HepG2 (cell line): ENCODE data around the gene LCN12. TPM values are rescaled to one million over a fixed set of nuclear protein-coding genes. Genes with fewer than 3 reads are reported as not detected.

Experiments
- ATAC-seq: fragments of 200-7000 bp; cut with Tn5 transposase; 3 replicates; pipeline ENCODE4 v1.9.1; 2020; ENCODE audit warnings: mild to moderate bottlenecking, moderate library complexity
- BruUV-seq: library from RNA; stranded (reverse); fragments of 400-500 nt; replicated peaks from 2 replicates; lab custom pipeline; 2021; lab: Mats Ljungman, UMichigan
- CTCF ChIA-PET: fragments of 300-600 bp; formaldehyde crosslinking; extraction: SDS; loops from one replicate; lab custom pipeline; 2021; ENCODE audit warnings: low total read pairs, inconsistent platforms, low intra/inter-chr PET ratio; lab: Yijun Ruan, JAX
- POLR2A ChIA-PET: fragments of 350-600 bp; sonication (Branson Sonifier 250); formaldehyde crosslinking; loops from one replicate; lab custom pipeline; 2020; ENCODE audit warnings: antibody characterized with exemption, inconsistent platforms; lab: Yijun Ruan, JAX
- DNase-seq: peaks from one replicate; pipeline ENCODE4 v3.0.0-alpha.2; 2015; ENCODE audit warnings: low spot score
- FAIRE-seq: peaks from 3 replicates; lab custom pipeline; 2011; peaks lifted over from hg19 to GRCh38; lab: Jason Lieb, UNC
- H2AFZ ChIP-seq: one replicate; pipeline ENCODE4 v1.6.1; 2011; ENCODE audit warnings: low read length, inconsistent platforms
- H3K27ac ChIP-seq: fragments of 300-600 bp; 3 replicates; pipeline ENCODE4 v1.8.0; 2011; ENCODE audit warnings: mixed run types, mild to moderate bottlenecking, mixed read lengths, low read length, inconsistent platforms; ENCODE audit not compliant: insufficient read depth; ENCODE audit errors: extremely low read length
- H3K27me3 ChIP-seq, 2 experiments: fragments of 200-600 bp in 1 of 2; 2 replicates in 1 of 2; 3 replicates in 1 of 2; pipeline versions ENCODE4 v1.6.0 to v1.8.0; 2011; ENCODE audit warnings: low read length in 2 of 2, mild to moderate bottlenecking in 2 of 2, moderate library complexity in 2 of 2, inconsistent platforms in 1 of 2; ENCODE audit not compliant: insufficient read depth in 2 of 2, control insufficient read depth in 1 of 2
- H3K36me3 ChIP-seq, 2 experiments: fragments of 200-600 bp in 1 of 2; replicated peaks in 1 of 2; 2 replicates in 1 of 2; 3 replicates in 1 of 2; pipeline versions ENCODE4 v1.5.1 to v1.8.0; 2011; ENCODE audit warnings: low read length in 2 of 2, inconsistent platforms in 1 of 2; ENCODE audit not compliant: insufficient read depth in 2 of 2, control insufficient read depth in 1 of 2
- H3K4me1 ChIP-seq: 2 replicates; pipeline ENCODE4 v1.5.1; 2012; ENCODE audit warnings: low read length, inconsistent platforms; ENCODE audit not compliant: insufficient read depth
- H3K4me2 ChIP-seq: 2 replicates; pipeline ENCODE4 v1.6.0; 2011; ENCODE audit warnings: low read depth, low read length, inconsistent platforms
- H3K4me3 ChIP-seq, 3 experiments: fragments of 200-600 bp in 1 of 3; sonication (generic), shearing (Covaris generic) in 1 of 3; replicated peaks in 1 of 3; 2 replicates each; pipeline ENCODE4 v1.5.1; 2011 to 2016; ENCODE audit warnings: low read length in 3 of 3, inconsistent platforms in 2 of 3, low read depth in 2 of 3, mild to moderate bottlenecking in 2 of 3, control low read depth in 1 of 3, mixed read lengths in 1 of 3; ENCODE audit not compliant: insufficient read depth in 1 of 3
- H3K79me2 ChIP-seq: one replicate; pipeline ENCODE4 v1.6.1; 2011; ENCODE audit warnings: low read length, inconsistent platforms; ENCODE audit not compliant: insufficient read depth
- H3K9ac ChIP-seq: 2 replicates; pipeline ENCODE4 v1.6.0; 2011; ENCODE audit warnings: mild to moderate bottlenecking, low read depth, low read length, inconsistent platforms; ENCODE audit not compliant: insufficient read depth
- H3K9me3 ChIP-seq: 2 replicates; pipeline ENCODE4 v1.5.1; 2012; ENCODE audit warnings: mild to moderate bottlenecking, low read length
- H4K20me1 ChIP-seq: 2 replicates; pipeline ENCODE4 v1.6.0; 2011; ENCODE audit warnings: inconsistent platforms, mild to moderate bottlenecking, low read length, moderate library complexity; ENCODE audit not compliant: insufficient read depth
- ARID2 ChIP-seq: sonication (generic); formaldehyde crosslinking; IDR thresholded peaks from 2 replicates; pipeline ENCODE4 v1.8.1; 2022; ENCODE audit warnings: mild to moderate bottlenecking, missing genetic modification reagents, borderline replicate concordance
- ATF1 ChIP-seq: IDR thresholded peaks from 2 replicates; pipeline ENCODE4 v1.6.1; 2016; ENCODE audit warnings: mild to moderate bottlenecking, control low read depth
- ATF7 ChIP-seq, 2 experiments: fragments of 450-650 bp in 1 of 2; sonication (generic) in 1 of 2; formaldehyde crosslinking in 1 of 2; IDR thresholded peaks; 2 replicates each; pipeline versions ENCODE4 v1.4.0 to v1.6.1; 2016 to 2020; ENCODE audit warnings: antibody characterized with exemption in 1 of 2, mild to moderate bottlenecking in 1 of 2, missing genetic modification reagents in 1 of 2
- HOXD1 ChIP-seq: sonication (generic); formaldehyde crosslinking; IDR thresholded peaks from 2 replicates; pipeline ENCODE4 v1.5.0; 2020; ENCODE audit warnings: missing genetic modification reagents
- KAT7 ChIP-seq: IDR thresholded peaks from 2 replicates; pipeline ENCODE4 v1.6.1; 2018; ENCODE audit warnings: borderline replicate concordance, missing compliant biosample characterization
- KLF13 ChIP-seq: sonication (generic); formaldehyde crosslinking; IDR thresholded peaks from 2 replicates; pipeline ENCODE4 v1.4.0; 2020; ENCODE audit warnings: mild to moderate bottlenecking, missing genetic modification reagents
- MED13 ChIP-seq: sonication (generic); formaldehyde crosslinking; IDR thresholded peaks from 2 replicates; pipeline ENCODE4 v1.5.0; 2020; ENCODE audit warnings: missing genetic modification reagents
- PHF8 ChIP-seq: sonication (generic); formaldehyde crosslinking; IDR thresholded peaks from 2 replicates; pipeline ENCODE4 v1.5.0; 2020; ENCODE audit warnings: missing genetic modification reagents
- RFXAP ChIP-seq: sonication (generic); formaldehyde crosslinking; IDR thresholded peaks from 2 replicates; pipeline ENCODE4 v1.4.0; 2020; ENCODE audit warnings: missing genetic modification reagents, borderline replicate concordance
- RXRA ChIP-seq: sonication (generic); formaldehyde crosslinking; IDR thresholded peaks from 2 replicates; pipeline ENCODE4 v1.5.1; 2020; ENCODE audit warnings: missing genetic modification reagents
- TRIM24 ChIP-seq: sonication (generic); formaldehyde crosslinking; IDR thresholded peaks from 2 replicates; pipeline ENCODE4 v1.8.0; 2022; ENCODE audit warnings: mild to moderate bottlenecking, missing genetic modification reagents
- ZEB1 ChIP-seq: IDR thresholded peaks from 2 replicates; pipeline ENCODE4 v1.6.1; 2012; ENCODE audit warnings: mild to moderate bottlenecking, low read depth, inconsistent platforms; ENCODE audit not compliant: insufficient replicate concordance
- ZFP36L1 ChIP-seq: sonication (generic); formaldehyde crosslinking; IDR thresholded peaks from 2 replicates; pipeline ENCODE4 v1.8.0; 2022; ENCODE audit warnings: mild to moderate bottlenecking, missing genetic modification reagents, moderate library complexity
- ZNF230 ChIP-seq: sonication (generic); formaldehyde crosslinking; IDR thresholded peaks from 2 replicates; pipeline ENCODE4 v1.4.0; 2020; ENCODE audit warnings: mild to moderate bottlenecking, missing genetic modification reagents
- ZNF543 ChIP-seq: sonication (generic); formaldehyde crosslinking; IDR thresholded peaks from 2 replicates; pipeline ENCODE4 v1.4.0; 2020; ENCODE audit warnings: mild to moderate bottlenecking, missing genetic modification reagents
- ZSCAN12 ChIP-seq: sonication (generic); formaldehyde crosslinking; IDR thresholded peaks from 2 replicates; pipeline ENCODE4 v1.9.0; 2021; ENCODE audit warnings: mild to moderate bottlenecking, missing genetic modification reagents
- WGBS: methylation state at CpG from one replicate; pipeline ENCODE4 v1.1.6; 2017; ENCODE audit warnings: low lambda C conversion rate; 5-methylcytosine and 5-hydroxymethylcytosine counted together
- in situ Hi-C: cut with HindIII; loops from 2 replicates; pipeline ENCODE4 v1.10.0; 2017; ENCODE audit warnings: low pct_unique_long_range_greater_than_20kb; ENCODE audit not compliant: extremely low pct_ligation_motif_present
- intact Hi-C: fragments of 100-400 bp; cut with micrococcal nuclease; formaldehyde crosslinking; loops from one replicate; pipeline ENCODE4 v1.10.0; 2022; ENCODE audit not compliant: unreplicated experiment
- polyA plus RNA-seq, 8 experiments: library from polyadenylated mRNA; depleted of rRNA in 3 of 8; stranded (reverse) in 7 of 8; unstranded in 1 of 8; fragments of >200 nt; fragmentation: Illumina TruSeq in 4 of 8; extraction: Trizol in 4 of 8; gene quantifications; 2 replicates each; pipeline versions ENCODE4 v1.2.1 to v1.2.3, GENCODE V29; 2011 to 2016; ENCODE audit warnings: low read depth in 4 of 8, missing spikeins in 1 of 8, mixed read lengths in 1 of 8; ENCODE audit not compliant: insufficient read depth in 1 of 8
- total RNA-seq, 5 experiments: library from RNA; depleted of rRNA; stranded (reverse); fragments of >200 nt; fragmentation: Illumina TruSeq; extraction: Trizol; gene quantifications; 2 replicates each; pipeline ENCODE4 v1.2.3, GENCODE V29; 2016; ENCODE audit warnings: low read depth in 1 of 5
- TF ChIP-seq, protein P1 (sequence below): sonication (generic); formaldehyde crosslinking; IDR thresholded peaks from 2 replicates; pipeline ENCODE4 v1.5.0; 2020; ENCODE audit warnings: missing genetic modification reagents
- TF ChIP-seq, protein P2 (sequence below): IDR thresholded peaks from 2 replicates; pipeline ENCODE4 v1.6.1; 2016; ENCODE audit warnings: low read depth, control low read depth
- TF ChIP-seq, protein P3 (sequence below): sonication (generic); formaldehyde crosslinking; conservative IDR thresholded peaks from 2 replicates; pipeline ENCODE4 v1.8.0; 2022; ENCODE audit warnings: low read depth, missing genetic modification reagents
- TF ChIP-seq, protein P4 (sequence below): sonication (generic); formaldehyde crosslinking; IDR thresholded peaks from 2 replicates; pipeline ENCODE4 v1.5.1; 2020; ENCODE audit warnings: missing genetic modification reagents, mild to moderate bottlenecking, borderline replicate concordance

LCN12 gene
- total and polyA plus RNA-seq, 2 of the 13 experiments (the other 11 are each of a cell fraction or from before 2014, with no cell fraction given): 3.4 to 6.9 TPM

DNA sequence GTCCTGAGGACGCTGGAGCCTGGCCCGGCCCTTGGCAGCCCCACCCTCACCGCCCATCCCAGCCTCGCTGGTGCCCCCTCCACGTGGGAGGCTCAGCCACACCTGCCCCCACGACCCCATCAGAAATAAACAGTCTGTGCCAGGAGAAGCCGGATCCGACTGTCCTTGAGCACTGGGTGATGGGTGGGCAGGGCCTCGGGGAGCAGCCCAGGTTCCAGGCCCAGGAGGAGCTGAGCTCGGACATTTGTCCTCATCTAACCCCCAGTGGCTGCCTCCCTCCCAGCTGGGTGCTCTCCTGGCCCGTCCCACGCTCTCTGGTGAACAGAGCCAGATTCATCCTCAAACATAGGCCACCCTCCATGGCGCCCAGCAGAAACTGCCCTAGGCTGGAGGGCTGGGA, 20.7 kb downstream of the LCN12 start:
- Histone ChIP-seq H2AFZ (no peak overlapping the region), H3K27ac (no peak overlapping the region), H3K4me2 (no peak overlapping the region), H3K27me3 (peaks cover 32 to 84% of the 10 kb centered on the region in 2 experiments), H3K4me3 (no peak overlapping the region), H3K9me3 (no peaks in the 10 kb centered on the region), H4K20me1 (no peaks in the 10 kb centered on the region), H3K36me3 (no peaks in the 10 kb centered on the region), H3K9ac (no peak overlapping the region), H3K79me2 (no peaks in the 10 kb centered on the region), H3K4me1 (peaks cover 40% of the 10 kb centered on the region)
- no TSS peak for BruUV-seq
- FAIRE-seq (no peak), ATAC-seq (no peak), DNase-seq (no peak)
- POLR2A ChIA-PET: interaction anchor here (1.4 to 1.5 kb wide), 2 partner anchors 11 to 19 kb away, joined by 3 read pairs; partner anchors contain the start of gene PAXX
- intact Hi-C loops (no loop called here), in situ Hi-C loops (no loop called here)
- TF ChIP-seq ZSCAN12 (CRISPR knock-in tag): no peak
- no peak for TF ChIP-seq ZFP36L1 (CRISPR knock-in tag)
- no peak for TF ChIP-seq TRIM24 (CRISPR knock-in tag)
- TF ChIP-seq ATF1 (CRISPR knock-in tag): no peak
- TF ChIP-seq RFXAP (CRISPR knock-in tag): no peak
- no peak for TF ChIP-seq ARID2 (CRISPR knock-in tag)
- no peak for TF ChIP-seq ATF7 (IDR thresholded peaks at IDR 0.05)
- no peak for TF ChIP-seq ATF7 (CRISPR knock-in tag; IDR thresholded peaks at IDR 0.05)
- no peak for TF ChIP-seq PHF8 (CRISPR knock-in tag)
- no peak for TF ChIP-seq ZNF543
- TF ChIP-seq, protein P1, sequence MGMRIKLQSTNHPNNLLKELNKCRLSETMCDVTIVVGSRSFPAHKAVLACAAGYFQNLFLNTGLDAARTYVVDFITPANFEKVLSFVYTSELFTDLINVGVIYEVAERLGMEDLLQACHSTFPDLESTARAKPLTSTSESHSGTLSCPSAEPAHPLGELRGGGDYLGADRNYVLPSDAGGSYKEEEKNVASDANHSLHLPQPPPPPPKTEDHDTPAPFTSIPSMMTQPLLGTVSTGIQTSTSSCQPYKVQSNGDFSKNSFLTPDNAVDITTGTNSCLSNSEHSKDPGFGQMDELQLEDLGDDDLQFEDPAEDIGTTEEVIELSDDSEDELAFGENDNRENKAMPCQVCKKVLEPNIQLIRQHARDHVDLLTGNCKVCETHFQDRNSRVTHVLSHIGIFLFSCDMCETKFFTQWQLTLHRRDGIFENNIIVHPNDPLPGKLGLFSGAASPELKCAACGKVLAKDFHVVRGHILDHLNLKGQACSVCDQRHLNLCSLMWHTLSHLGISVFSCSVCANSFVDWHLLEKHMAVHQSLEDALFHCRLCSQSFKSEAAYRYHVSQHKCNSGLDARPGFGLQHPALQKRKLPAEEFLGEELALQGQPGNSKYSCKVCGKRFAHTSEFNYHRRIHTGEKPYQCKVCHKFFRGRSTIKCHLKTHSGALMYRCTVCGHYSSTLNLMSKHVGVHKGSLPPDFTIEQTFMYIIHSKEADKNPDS (CRISPR knock-in tag): no peak
- TF ChIP-seq ZNF230 (CRISPR knock-in tag): no peak
- no peak for TF ChIP-seq KAT7 (CRISPR knock-in tag)
- TF ChIP-seq, protein P2, sequence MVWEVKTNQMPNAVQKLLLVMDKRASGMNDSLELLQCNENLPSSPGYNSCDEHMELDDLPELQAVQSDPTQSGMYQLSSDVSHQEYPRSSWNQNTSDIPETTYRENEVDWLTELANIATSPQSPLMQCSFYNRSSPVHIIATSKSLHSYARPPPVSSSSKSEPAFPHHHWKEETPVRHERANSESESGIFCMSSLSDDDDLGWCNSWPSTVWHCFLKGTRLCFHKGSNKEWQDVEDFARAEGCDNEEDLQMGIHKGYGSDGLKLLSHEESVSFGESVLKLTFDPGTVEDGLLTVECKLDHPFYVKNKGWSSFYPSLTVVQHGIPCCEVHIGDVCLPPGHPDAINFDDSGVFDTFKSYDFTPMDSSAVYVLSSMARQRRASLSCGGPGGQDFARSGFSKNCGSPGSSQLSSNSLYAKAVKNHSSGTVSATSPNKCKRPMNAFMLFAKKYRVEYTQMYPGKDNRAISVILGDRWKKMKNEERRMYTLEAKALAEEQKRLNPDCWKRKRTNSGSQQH (CRISPR knock-in tag): no peak
- TF ChIP-seq MED13 (CRISPR knock-in tag): no peak
- no peak for TF ChIP-seq ZEB1
- TF ChIP-seq RXRA: no peak
- TF ChIP-seq, protein P3, sequence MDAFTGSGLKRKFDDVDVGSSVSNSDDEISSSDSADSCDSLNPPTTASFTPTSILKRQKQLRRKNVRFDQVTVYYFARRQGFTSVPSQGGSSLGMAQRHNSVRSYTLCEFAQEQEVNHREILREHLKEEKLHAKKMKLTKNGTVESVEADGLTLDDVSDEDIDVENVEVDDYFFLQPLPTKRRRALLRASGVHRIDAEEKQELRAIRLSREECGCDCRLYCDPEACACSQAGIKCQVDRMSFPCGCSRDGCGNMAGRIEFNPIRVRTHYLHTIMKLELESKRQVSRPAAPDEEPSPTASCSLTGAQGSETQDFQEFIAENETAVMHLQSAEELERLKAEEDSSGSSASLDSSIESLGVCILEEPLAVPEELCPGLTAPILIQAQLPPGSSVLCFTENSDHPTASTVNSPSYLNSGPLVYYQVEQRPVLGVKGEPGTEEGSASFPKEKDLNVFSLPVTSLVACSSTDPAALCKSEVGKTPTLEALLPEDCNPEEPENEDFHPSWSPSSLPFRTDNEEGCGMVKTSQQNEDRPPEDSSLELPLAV (CRISPR knock-in tag): no peak
- no peak for TF ChIP-seq KLF13 (CRISPR knock-in tag)
- TF ChIP-seq, protein P4, sequence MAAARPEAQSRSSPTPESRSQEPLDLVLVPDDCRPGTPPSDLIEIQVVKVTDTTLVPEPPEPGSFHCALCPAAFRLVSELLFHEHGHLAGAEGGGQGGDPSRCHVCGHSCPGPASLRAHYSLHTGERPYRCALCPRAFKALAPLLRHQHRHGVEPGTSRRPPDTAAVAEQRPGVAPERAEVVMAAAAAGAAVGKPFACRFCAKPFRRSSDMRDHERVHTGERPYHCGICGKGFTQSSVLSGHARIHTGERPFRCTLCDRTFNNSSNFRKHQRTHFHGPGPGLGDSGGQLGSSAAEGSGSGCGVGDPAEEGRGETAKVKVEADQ: no peak
- TF ChIP-seq HOXD1 (CRISPR knock-in tag): no peak
- 6% methylated on average over 5 of the region's 13 CpGs for WGBS
- CTCF ChIA-PET: no interaction called here
